ENCODE results near the gene ZNF532.

Gene ZNF532

DNA sequence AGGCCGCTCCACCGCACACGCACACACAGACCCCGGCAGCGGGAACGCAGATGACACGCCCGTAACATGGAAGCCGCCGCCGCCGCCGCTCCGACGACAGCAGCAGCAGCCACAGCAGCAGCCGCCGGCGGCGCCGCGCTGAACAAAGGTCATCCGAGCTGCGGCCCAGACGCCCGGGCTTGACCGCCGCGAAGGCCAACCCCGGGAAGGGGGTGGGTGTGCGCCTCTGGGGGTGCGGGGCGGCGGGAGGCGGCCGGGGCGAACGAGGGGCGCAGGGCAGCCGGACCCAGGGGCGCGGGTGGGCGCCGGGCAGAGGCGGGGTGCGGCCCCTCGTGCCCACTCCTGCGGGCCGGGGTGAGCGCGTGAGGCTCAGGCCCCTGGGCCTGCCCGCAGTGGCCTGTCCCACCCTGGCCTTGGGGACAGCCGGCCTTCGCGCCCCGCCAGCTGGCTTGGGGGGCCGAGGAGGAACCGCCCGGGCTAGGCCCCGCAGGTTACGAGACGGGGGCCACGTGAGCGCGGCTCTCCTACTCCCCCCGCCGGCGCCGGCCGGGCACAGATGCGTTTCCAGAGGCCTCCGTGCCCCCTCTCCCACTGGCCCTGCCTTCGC lies 1.0 kb upstream of the ZNF532 start:
- Histone ChIP-seq H2AFZ (ENCODE audit: low read depth, low read length) (peak overlapping the region; percentile 7; the same call in 1 of the 2 replicates), H3K9me3 (ENCODE audit: insufficient read depth, low read length) (no peaks in the 10 kb centered on the region), H4K20me1 (ENCODE audit: insufficient read depth, low read length) (0 out of 2 replicates have a peak, but pooled peaks cover 3% of the 10 kb centered on the region), H3K4me1 (ENCODE audit: low read length) (peaks cover 37% of the 10 kb centered on the region), H3K79me2 (ENCODE audit: low read length) (peaks cover 68% of the 10 kb centered on the region), H3K9ac (ENCODE audit: low read length) (peak overlapping the region; percentile 84), H3K36me3 (replicated peaks; ENCODE audit: low read depth, low read length) (peaks cover 39% of the 10 kb centered on the region), H3K4me3 (ENCODE audit: low read length) (peak overlapping the region; percentile 77), H3K27ac (ENCODE audit: low read length) (peak overlapping the region; percentile 62), H3K27me3 (ENCODE audit: low read depth, low read length) (no peaks in the 10 kb centered on the region), H3K4me2 (ENCODE audit: low read length) (peak overlapping the region; percentile 93)
- TF ChIP-seq, protein P1, sequence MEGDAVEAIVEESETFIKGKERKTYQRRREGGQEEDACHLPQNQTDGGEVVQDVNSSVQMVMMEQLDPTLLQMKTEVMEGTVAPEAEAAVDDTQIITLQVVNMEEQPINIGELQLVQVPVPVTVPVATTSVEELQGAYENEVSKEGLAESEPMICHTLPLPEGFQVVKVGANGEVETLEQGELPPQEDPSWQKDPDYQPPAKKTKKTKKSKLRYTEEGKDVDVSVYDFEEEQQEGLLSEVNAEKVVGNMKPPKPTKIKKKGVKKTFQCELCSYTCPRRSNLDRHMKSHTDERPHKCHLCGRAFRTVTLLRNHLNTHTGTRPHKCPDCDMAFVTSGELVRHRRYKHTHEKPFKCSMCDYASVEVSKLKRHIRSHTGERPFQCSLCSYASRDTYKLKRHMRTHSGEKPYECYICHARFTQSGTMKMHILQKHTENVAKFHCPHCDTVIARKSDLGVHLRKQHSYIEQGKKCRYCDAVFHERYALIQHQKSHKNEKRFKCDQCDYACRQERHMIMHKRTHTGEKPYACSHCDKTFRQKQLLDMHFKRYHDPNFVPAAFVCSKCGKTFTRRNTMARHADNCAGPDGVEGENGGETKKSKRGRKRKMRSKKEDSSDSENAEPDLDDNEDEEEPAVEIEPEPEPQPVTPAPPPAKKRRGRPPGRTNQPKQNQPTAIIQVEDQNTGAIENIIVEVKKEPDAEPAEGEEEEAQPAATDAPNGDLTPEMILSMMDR (IDR thresholded peaks at IDR 0.05; ENCODE audit: low read depth, low read length), result no peak
- no peak for TF ChIP-seq EZH2phosphoT487 (IDR thresholded peaks at IDR 0.05; ENCODE audit: low read depth)

DNA sequence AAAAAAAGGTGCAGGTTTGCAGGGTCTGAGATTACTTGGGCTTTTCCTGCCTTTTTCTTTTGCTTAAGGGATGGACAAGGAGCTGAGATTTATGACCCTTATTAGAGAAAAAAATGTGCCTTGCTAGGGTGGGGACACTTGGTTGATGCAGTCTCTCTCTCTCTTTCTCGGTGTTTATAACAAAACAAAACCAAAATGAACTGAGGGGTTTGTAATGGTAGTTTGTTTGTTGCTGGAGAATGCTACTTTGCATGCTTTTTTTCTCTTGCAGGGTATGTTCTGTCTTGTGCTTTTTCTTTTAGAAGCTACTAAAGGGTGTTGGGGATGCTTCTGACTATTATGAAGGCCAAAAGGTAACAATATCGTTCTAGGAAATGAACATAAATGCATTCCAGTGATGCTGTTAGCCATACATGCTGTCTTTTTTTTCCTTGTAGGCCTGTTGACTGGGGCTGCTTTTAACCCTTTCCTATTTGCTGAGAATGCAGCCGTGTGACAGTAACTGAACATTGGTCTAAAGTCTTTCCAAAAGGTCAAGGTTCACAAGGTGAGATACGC lies 435 bp downstream of the ZNF532 start:
- H3K4me1 ChIP-seq (ENCODE audit: low read length), result peaks cover 44% of the 10 kb centered on the region
- H3K79me2 ChIP-seq (ENCODE audit: low read length), result peaks cover 76% of the 10 kb centered on the region
- H3K4me2 ChIP-seq (ENCODE audit: low read length), result peak overlapping the region; percentile 93
- H4K20me1 ChIP-seq (ENCODE audit: insufficient read depth, low read length), result 0 out of 2 replicates have a peak, but pooled peaks cover 3% of the 10 kb centered on the region
- H3K9me3 ChIP-seq (ENCODE audit: insufficient read depth, low read length), result no peaks in the 10 kb centered on the region
- TF ChIP-seq, protein P1 (IDR thresholded peaks at IDR 0.05; ENCODE audit: low read depth, low read length), result no peak
- H3K36me3 ChIP-seq (replicated peaks; ENCODE audit: low read depth, low read length), result peaks cover 49% of the 10 kb centered on the region
- H3K4me3 ChIP-seq (ENCODE audit: low read length), result peak overlapping the region; percentile 77
- H3K27ac ChIP-seq (ENCODE audit: low read length), result peak overlapping the region; percentile 62
- H3K9ac ChIP-seq (ENCODE audit: low read length), result peak overlapping the region; percentile 84
- no peaks in the 10 kb centered on the region for H3K27me3 ChIP-seq (ENCODE audit: low read depth, low read length)
- H2AFZ ChIP-seq (ENCODE audit: low read depth, low read length), result no peak overlapping the region

DNA sequence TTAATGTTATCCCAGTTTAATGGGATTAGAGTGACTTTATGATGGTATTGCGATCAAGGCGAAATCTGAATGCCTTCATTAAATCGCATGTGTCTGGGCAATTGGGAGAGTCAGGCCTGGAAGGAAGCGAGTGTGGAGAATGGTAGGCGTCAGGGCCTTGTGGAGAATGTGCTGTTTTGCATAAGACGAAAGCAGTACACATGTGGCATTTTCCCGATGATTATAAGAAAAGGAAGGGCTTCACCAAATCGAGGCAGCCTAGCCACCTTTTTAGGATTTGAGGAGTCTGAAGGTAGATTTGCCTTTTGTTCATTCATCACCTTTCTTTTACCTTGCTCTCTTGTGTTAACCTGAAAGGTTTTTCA lies 1.0 kb downstream of the ZNF532 start:
- peaks cover 81% of the 10 kb centered on the region for H3K79me2 ChIP-seq (ENCODE audit: low read length)
- H3K27ac ChIP-seq (ENCODE audit: low read length), result no peak overlapping the region
- H3K27me3 ChIP-seq (ENCODE audit: low read depth, low read length), result no peaks in the 10 kb centered on the region
- H3K36me3 ChIP-seq (replicated peaks; ENCODE audit: low read depth, low read length), result peaks cover 55% of the 10 kb centered on the region
- TF ChIP-seq, protein P1 (IDR thresholded peaks at IDR 0.05; ENCODE audit: low read depth, low read length), result no peak
- TF ChIP-seq EZH2phosphoT487 (IDR thresholded peaks at IDR 0.05; ENCODE audit: low read depth), result no peak
- no peak overlapping the region for H3K4me3 ChIP-seq (ENCODE audit: low read length)
- no peak overlapping the region for H3K9ac ChIP-seq (ENCODE audit: low read length)
- 0 out of 2 replicates have a peak, but pooled peaks cover 3% of the 10 kb centered on the region for H4K20me1 ChIP-seq (ENCODE audit: insufficient read depth, low read length)
- H2AFZ ChIP-seq (ENCODE audit: low read depth, low read length), result no peak overlapping the region
- H3K9me3 ChIP-seq (ENCODE audit: insufficient read depth, low read length), result no peaks in the 10 kb centered on the region
- H3K4me1 ChIP-seq (ENCODE audit: low read length), result peaks cover 49% of the 10 kb centered on the region
- H3K4me2 ChIP-seq (ENCODE audit: low read length), result no peak overlapping the region

DNA sequence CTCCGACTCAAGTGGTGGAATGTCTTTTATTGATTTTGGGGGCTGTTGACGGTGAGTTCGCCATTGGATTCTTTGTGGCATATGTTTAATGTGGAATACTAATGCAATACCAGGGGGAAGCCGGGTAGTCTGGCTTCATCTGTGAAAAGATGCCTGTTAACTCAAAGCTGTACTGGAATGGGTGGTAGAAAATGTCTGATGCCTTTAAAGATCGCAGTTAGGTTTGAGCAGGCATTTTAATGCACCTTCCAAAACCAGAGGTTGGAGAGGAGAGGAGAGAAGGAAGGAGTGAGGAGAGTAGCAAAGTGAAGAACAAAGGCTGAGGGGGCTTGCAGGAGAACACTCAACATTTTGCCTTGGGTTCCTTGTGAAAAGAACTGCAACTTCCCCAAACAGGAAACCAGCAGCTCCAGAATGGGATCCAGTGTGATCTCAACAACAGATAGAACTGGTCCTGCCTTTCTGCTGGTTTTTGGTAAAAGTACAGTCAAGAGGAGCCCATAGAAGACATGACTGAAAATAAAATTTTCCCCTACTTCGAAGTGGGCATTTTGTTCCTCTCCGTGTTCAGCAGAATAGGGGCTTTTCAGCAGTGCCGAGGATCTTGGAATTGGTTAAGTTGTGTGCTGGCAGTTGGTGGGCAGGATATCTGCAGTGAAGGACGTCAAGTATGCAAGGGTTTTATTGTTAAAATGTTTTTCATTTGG lies 1.5 kb downstream of the ZNF532 start:
- no peak overlapping the region for H3K4me3 ChIP-seq (ENCODE audit: low read length)
- peaks cover 52% of the 10 kb centered on the region for H3K4me1 ChIP-seq (ENCODE audit: low read length)
- H3K4me2 ChIP-seq (ENCODE audit: low read length), result no peak overlapping the region
- H3K9ac ChIP-seq (ENCODE audit: low read length), result no peak overlapping the region
- TF ChIP-seq, protein P1 (IDR thresholded peaks at IDR 0.05; ENCODE audit: low read depth, low read length), result no peak
- TF ChIP-seq EZH2phosphoT487 (IDR thresholded peaks at IDR 0.05; ENCODE audit: low read depth), result no peak
- no peak overlapping the region for H2AFZ ChIP-seq (ENCODE audit: low read depth, low read length)
- no peaks in the 10 kb centered on the region for H3K27me3 ChIP-seq (ENCODE audit: low read depth, low read length)
- H3K9me3 ChIP-seq (ENCODE audit: insufficient read depth, low read length), result no peaks in the 10 kb centered on the region
- peaks cover 59% of the 10 kb centered on the region for H3K36me3 ChIP-seq (replicated peaks; ENCODE audit: low read depth, low read length)
- H3K27ac ChIP-seq (ENCODE audit: low read length), result no peak overlapping the region
- 0 out of 2 replicates have a peak, but pooled peaks cover 4% of the 10 kb centered on the region for H4K20me1 ChIP-seq (ENCODE audit: insufficient read depth, low read length)
- H3K79me2 ChIP-seq (ENCODE audit: low read length), result peaks cover 82% of the 10 kb centered on the region

Data from OCI-LY3 (cell line).